Psoas muscle (tissue), 8 donors: ENCODE results near the gene LMCD1. TPM values are rescaled to one million over a fixed set of nuclear protein-coding genes. Genes with fewer than 3 reads are reported as not detected.
A peak's percentile ranks its signal among the peaks of the same experiment; 100 is the strongest.

Experiments
- ATAC-seq, 4 donors: fragments of 200-7000 bp; cut with Tn5 transposase; one replicate each; pipeline ENCODE4 v1.9.1; 2020; ENCODE audit warnings: moderate library complexity in 3 of 4, mild to moderate bottlenecking in 2 of 4
- DNase-seq, 2 donors: peaks; one replicate each; pipeline ENCODE4 v3.0.0-alpha.2; 2020
- H3K27ac ChIP-seq: fragments of 200-600 bp; one replicate; pipeline ENCODE4 v1.8.0; 2022
- H3K27me3 ChIP-seq, 3 donors: fragments of 200-600 bp in 1 of 3; one replicate each; pipeline versions ENCODE4 v1.6.1 to v1.8.0; 2013 to 2022; ENCODE audit warnings: low read length in 2 of 3, mild to moderate bottlenecking in 2 of 3, moderate library complexity in 1 of 3; ENCODE audit not compliant: insufficient read depth in 3 of 3
- H3K36me3 ChIP-seq, 2 donors: fragments of 200-600 bp in 1 of 2; one replicate each; pipeline versions ENCODE4 v1.6.1 to v1.8.0; 2013 to 2022; ENCODE audit warnings: low read depth in 1 of 2, mild to moderate bottlenecking in 1 of 2, moderate library complexity in 1 of 2; ENCODE audit not compliant: insufficient read depth in 1 of 2
- H3K4me1 ChIP-seq: fragments of 200-600 bp; one replicate; pipeline ENCODE4 v1.8.0; 2022
- H3K4me3 ChIP-seq: fragments of 200-600 bp; one replicate; pipeline ENCODE4 v1.8.0; 2022; ENCODE audit warnings: mild to moderate bottlenecking
- H3K9me3 ChIP-seq: fragments of 200-600 bp; one replicate; pipeline ENCODE4 v1.8.0; 2022
- WGBS, 3 donors: extraction: QIAGEN DNeasy Blood & Tissue Kit; methylation state at CpG; one replicate each; pipeline versions ENCODE4 v1.1.6 to v1.1.7; 2013; 5-methylcytosine and 5-hydroxymethylcytosine counted together
- intact Hi-C, 2 donors: fragments of 100-400 bp; cut with DNase I; formaldehyde crosslinking; loops; one replicate each; pipeline versions ENCODE4 v1.11.0 to v1.14.2; 2022
- polyA plus RNA-seq, 3 donors: library from polyadenylated mRNA; stranded (reverse); fragments of 200-250 nt; gene quantifications; one replicate each; pipeline ENCODE4 v1.2.3, GENCODE V29; 2013
- total RNA-seq, 4 donors: library from RNA; stranded (reverse); fragmentation: NEBNext Ultra II Directional in 2 of 4; extraction: Animal tissue kit (Norgen Biotek cat#: 25700) in 2 of 4; gene quantifications; one replicate each; pipeline versions ENCODE4 v1.2.1 to v1.2.4, GENCODE V29; 2021 to 2023
- TF ChIP-seq, protein P1 (sequence below): fragments of 200-600 bp; IDR thresholded peaks from one replicate; pipeline ENCODE4 v1.8.0; 2022; ENCODE audit warnings: antibody characterized with exemption
- donor health status: healthy with polysubstance abuse.
- donor health status: DM: no; HTN: no; CAD: no; lungs with moderate emphysema.
- donor health status: Bipolar disorder and iron deficiency.
- donor health status: healthy.
- donor health status: DM: yes; HTN: yes; CAD: no.
- donor health status: DM: no; HTN: no; CAD: no.
- donor health status: DM: no; HTN: no; CAD: no.
- donor health status: DM: yes; HTN: yes; CAD: no.

The LMCD1 gene
- total and polyA plus RNA-seq, 7 donors = 83.0 to 1,120 (median 411) TPM

DNA sequence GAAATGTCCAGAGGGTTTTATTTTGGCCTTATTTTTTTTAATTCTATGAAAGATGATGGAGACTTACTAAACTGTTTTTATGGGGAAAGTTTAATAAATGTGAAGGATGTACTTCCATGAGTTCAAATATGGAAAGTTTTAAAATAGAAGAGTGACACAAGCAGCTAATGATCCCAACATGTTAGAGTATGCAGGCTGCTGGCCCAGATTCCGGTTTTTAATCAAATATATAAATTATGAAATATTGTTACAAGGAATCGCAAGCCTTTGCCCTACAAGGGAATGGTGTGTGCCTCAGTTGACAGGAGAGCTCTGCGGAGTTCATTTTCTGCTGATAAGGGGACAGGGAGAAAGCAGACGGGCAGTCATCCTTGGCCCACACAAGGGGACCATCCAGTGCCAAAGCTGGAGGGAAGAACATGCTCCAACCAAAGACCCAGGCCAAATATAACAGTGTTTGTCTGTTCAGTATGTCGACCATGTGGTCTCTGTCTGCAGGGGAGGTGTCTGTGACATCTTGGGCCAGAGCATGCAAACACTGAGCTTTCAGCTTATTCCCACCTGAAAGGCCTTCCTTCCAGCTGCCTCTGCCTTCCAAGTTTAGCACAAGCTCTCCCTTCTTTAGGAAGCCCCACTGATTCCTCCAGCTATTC lies 73.2 kb downstream of the LMCD1 start:
- TF ChIP-seq, protein P1, sequence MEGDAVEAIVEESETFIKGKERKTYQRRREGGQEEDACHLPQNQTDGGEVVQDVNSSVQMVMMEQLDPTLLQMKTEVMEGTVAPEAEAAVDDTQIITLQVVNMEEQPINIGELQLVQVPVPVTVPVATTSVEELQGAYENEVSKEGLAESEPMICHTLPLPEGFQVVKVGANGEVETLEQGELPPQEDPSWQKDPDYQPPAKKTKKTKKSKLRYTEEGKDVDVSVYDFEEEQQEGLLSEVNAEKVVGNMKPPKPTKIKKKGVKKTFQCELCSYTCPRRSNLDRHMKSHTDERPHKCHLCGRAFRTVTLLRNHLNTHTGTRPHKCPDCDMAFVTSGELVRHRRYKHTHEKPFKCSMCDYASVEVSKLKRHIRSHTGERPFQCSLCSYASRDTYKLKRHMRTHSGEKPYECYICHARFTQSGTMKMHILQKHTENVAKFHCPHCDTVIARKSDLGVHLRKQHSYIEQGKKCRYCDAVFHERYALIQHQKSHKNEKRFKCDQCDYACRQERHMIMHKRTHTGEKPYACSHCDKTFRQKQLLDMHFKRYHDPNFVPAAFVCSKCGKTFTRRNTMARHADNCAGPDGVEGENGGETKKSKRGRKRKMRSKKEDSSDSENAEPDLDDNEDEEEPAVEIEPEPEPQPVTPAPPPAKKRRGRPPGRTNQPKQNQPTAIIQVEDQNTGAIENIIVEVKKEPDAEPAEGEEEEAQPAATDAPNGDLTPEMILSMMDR = no peak
- WGBS, 3 donors = 25 to 44% (median 41%) methylated on average over 5 of the region's 5 CpGs
- intact Hi-C loops = no loop called here
- DNase-seq = no peak
- Histone ChIP-seq H3K9me3 (no peaks in the 10 kb centered on the region), H3K27me3 (no peaks in the 10 kb centered on the region), H3K27ac (peak overlapping the region; percentile 71), H3K36me3 (peaks cover 0 to 22% of the 10 kb centered on the region in 2 donors), H3K4me1 (peaks cover 43% of the 10 kb centered on the region), H3K4me3 (no peak overlapping the region)
- peak in 1 of 4 donors; percentile 17 for ATAC-seq

DNA sequence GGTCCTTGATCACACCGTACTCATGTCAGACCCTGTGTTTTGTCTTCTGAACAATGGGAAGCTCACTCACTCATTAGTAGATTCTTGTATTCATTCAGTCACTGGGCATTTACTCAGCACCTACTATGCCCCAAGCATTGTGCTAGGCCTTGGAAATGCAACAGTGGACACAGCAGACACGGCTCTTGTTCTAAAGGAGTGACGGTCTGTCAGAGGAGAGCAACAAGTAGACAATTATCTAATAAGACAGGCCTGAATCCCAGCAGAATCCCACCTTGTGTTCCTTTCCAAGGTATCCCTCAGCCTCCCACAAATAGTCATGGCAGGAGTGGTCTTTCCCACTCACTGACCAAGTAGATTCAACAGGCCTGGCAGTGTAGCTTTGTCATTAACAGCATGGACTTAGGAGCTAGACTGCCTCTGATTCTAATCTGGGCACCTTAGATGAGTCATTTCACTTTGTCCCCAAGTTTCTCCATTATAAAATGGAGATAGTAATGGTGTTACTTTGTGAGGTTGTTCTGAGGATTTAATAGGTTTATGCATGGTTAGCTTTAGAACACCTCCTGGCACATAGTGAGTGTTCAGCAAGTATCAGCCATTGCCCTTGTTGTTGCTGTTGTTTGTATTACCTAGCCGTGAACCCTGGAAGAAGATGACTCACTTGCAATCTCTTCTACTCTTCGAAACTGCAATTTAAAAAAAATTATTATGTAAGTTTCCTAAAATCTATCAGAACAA lies 73.9 kb downstream of the LMCD1 start:
- peak in 2 of 4 donors; percentile 41 to 52 for ATAC-seq
- intact Hi-C loops = no loop called here
- peak overlapping the region; percentile 71 for H3K27ac ChIP-seq

DNA sequence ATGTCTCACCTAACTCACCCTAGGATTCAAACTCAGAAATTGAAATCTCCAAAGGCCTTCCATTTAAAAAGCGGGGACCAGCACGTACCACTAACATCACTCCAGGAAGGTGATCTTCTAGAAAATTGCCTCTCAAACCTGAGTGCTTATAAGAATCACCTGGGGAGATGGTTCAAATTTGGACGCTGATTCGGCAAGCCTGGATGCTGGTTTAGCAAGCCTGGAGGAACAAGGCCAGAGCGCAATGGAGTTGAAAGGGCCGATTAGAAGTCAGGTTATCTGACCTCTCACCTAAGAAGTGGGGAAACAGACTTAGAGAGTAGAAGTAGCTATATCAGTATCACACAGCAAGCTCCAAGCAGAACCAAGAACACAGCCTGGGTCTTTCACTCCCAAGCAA lies 74.8 kb downstream of the LMCD1 start:
- Histone ChIP-seq H3K4me1 (peaks cover 43% of the 10 kb centered on the region), H3K36me3 (peaks cover 0 to 5% of the 10 kb centered on the region in 2 donors), H3K4me3 (no peak overlapping the region), H3K27me3 (no peaks in the 10 kb centered on the region), H3K9me3 (no peaks in the 10 kb centered on the region), H3K27ac (peak overlapping the region; percentile 64)
- WGBS, 3 donors = 52 to 69% (median 63%) methylated on average over 6 of the region's 6 CpGs
- DNase-seq = no peak
- TF ChIP-seq, protein P1 = no peak
- ATAC-seq = no peak
- intact Hi-C loops = no loop called here

More for the DNA sequence above, 73.9 kb downstream of the LMCD1 start:
- DNase-seq = no peak
- no peaks in the 10 kb centered on the region for H3K27me3 ChIP-seq
- no peak overlapping the region for H3K4me3 ChIP-seq
- TF ChIP-seq, protein P1 = no peak
- peaks cover 43% of the 10 kb centered on the region for H3K4me1 ChIP-seq
- H3K36me3 ChIP-seq = peaks cover 0 to 14% of the 10 kb centered on the region in 2 donors
- no peaks in the 10 kb centered on the region for H3K9me3 ChIP-seq
- WGBS, 3 donors = 70 to 86% (median 80%) methylated on average over 5 of the region's 5 CpGs

DNA sequence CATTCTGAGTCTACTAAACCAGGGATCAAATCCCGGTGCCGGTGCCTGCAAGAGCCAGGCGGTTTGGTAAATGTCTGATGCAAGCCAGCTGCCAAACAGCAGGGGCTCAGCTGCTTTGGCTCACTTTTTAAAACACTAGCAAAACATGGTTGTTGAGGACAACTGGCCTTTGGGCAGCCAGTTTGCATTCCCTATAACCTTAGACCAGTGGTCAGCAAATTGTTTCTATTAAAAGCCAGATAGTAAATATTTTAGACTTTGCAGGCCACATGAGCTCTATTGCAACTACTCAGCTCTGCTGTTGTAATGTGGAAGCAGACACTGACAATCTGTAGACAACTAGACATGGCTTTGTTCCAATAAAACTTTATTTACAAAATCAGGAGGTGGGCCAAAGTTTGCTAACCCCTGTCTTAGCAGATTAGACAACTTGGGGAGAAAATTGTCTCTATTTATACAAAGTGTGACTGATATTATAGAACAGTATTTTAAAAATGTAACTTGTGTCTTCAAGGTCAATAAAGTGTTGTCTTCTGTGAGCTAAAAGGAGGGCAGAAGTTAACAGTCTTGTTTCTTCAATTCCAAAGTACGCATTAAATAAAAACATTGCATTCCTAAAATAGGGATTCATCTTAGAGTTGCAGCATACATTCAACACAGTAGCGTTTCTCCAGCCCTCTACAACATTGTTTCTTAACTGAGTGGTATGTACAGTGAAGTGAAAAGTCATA lies 75.4 kb downstream of the LMCD1 start:
- Histone ChIP-seq H3K36me3 (peaks cover 0 to 4% of the 10 kb centered on the region in 2 donors), H3K4me3 (no peak overlapping the region), H3K27ac (peak overlapping the region; percentile 64), H3K27me3 (no peaks in the 10 kb centered on the region), H3K4me1 (peaks cover 43% of the 10 kb centered on the region), H3K9me3 (no peaks in the 10 kb centered on the region)
- intact Hi-C loops = no loop called here
- ATAC-seq = peak; percentile 21 to 49 (median 32)
- WGBS, 3 donors = 43 to 67% (median 44%) methylated on average over 5 of the region's 5 CpGs
- DNase-seq = no peak
- TF ChIP-seq, protein P1 = no peak
